Common myeloid progenitor, CD34-positive (primary cell): ENCODE measurements around the gene MBD6.

Source experiments
- CTCF ChIA-PET: fragments of 350-600 bp; sonication (Branson Sonifier 250); formaldehyde crosslinking; loops from one replicate; lab custom pipeline; 2021; ENCODE audit warnings: antibody characterized with exemption; lab: Charles Lee
- POLR2A ChIA-PET: fragments of 350-600 bp; sonication (Branson Sonifier 250); formaldehyde crosslinking; loops from one replicate; lab custom pipeline; 2021; ENCODE audit warnings: antibody characterized with exemption; lab: Charles Lee
- DNase-seq, 3 donors: peaks; one replicate each; pipeline versions ENCODE4 v3.0.0 to v3.0.0-alpha.2; 2013
- H3K27ac ChIP-seq, 2 experiments: 1 replicate in 1 of 2; 2 replicates in 1 of 2; pipeline ENCODE4 v1.7.0; 2013; ENCODE audit warnings: inconsistent platforms in 2 of 2, low read length in 2 of 2, mild to moderate bottlenecking in 2 of 2, low read depth in 1 of 2, moderate library complexity in 1 of 2; ENCODE audit not compliant: severe bottlenecking in 2 of 2, insufficient read depth in 1 of 2, poor library complexity in 1 of 2
- H3K27me3 ChIP-seq, 5 experiments: replicated peaks in 2 of 5; 1 replicate in 3 of 5; 2 replicates in 2 of 5; pipeline versions ENCODE4 v1.6.1 to v1.7.0; 2013; ENCODE audit warnings: low read length in 4 of 5, mild to moderate bottlenecking in 2 of 5, moderate library complexity in 2 of 5, inconsistent platforms in 1 of 5; ENCODE audit not compliant: insufficient read depth in 5 of 5, control insufficient read depth in 4 of 5
- H3K36me3 ChIP-seq, 4 experiments: 1 replicate in 2 of 4; 2 replicates in 2 of 4; pipeline versions ENCODE4 v1.6.1 to v1.7.0; 2013; ENCODE audit warnings: low read length in 3 of 4, control low read depth in 1 of 4, mild to moderate bottlenecking in 1 of 4; ENCODE audit not compliant: control insufficient read depth in 4 of 4, insufficient read depth in 4 of 4
- H3K4me1 ChIP-seq, 4 experiments: 1 replicate in 3 of 4; 2 replicates in 1 of 4; pipeline versions ENCODE4 v1.6.1 to v1.7.1; 2013; ENCODE audit warnings: low read length in 3 of 4, mild to moderate bottlenecking in 3 of 4, control low read depth in 1 of 4, inconsistent platforms in 1 of 4, moderate library complexity in 1 of 4; ENCODE audit not compliant: control insufficient read depth in 4 of 4, insufficient read depth in 4 of 4; ENCODE audit errors: control extremely low read depth in 1 of 4
- H3K4me3 ChIP-seq, 7 experiments: 1 replicate in 4 of 7; 2 replicates in 3 of 7; pipeline versions ENCODE4 v1.5.1 to v1.7.0; 2013; ENCODE audit warnings: mild to moderate bottlenecking in 7 of 7, low read length in 6 of 7, moderate library complexity in 6 of 7, inconsistent platforms in 2 of 7, low read depth in 2 of 7, control low read depth in 1 of 7; ENCODE audit not compliant: insufficient read depth in 4 of 7, control insufficient read depth in 1 of 7; ENCODE audit errors: extremely low read depth in 1 of 7
- H3K9me3 ChIP-seq, 5 experiments: 1 replicate in 4 of 5; 2 replicates in 1 of 5; pipeline versions ENCODE4 v1.6.1 to v1.7.1; 2013; ENCODE audit warnings: low read length in 4 of 5, mild to moderate bottlenecking in 2 of 5, inconsistent platforms in 1 of 5, low read depth in 1 of 5, moderate library complexity in 1 of 5; ENCODE audit not compliant: control insufficient read depth in 4 of 5, insufficient read depth in 2 of 5; ENCODE audit errors: control extremely low read depth in 1 of 5
- WGBS: methylation state at CpG from one replicate; pipeline ENCODE4 v1.1.5; 2013; ENCODE audit not compliant: insufficient coverage; 5-methylcytosine and 5-hydroxymethylcytosine counted together

Gene MBD6

DNA sequence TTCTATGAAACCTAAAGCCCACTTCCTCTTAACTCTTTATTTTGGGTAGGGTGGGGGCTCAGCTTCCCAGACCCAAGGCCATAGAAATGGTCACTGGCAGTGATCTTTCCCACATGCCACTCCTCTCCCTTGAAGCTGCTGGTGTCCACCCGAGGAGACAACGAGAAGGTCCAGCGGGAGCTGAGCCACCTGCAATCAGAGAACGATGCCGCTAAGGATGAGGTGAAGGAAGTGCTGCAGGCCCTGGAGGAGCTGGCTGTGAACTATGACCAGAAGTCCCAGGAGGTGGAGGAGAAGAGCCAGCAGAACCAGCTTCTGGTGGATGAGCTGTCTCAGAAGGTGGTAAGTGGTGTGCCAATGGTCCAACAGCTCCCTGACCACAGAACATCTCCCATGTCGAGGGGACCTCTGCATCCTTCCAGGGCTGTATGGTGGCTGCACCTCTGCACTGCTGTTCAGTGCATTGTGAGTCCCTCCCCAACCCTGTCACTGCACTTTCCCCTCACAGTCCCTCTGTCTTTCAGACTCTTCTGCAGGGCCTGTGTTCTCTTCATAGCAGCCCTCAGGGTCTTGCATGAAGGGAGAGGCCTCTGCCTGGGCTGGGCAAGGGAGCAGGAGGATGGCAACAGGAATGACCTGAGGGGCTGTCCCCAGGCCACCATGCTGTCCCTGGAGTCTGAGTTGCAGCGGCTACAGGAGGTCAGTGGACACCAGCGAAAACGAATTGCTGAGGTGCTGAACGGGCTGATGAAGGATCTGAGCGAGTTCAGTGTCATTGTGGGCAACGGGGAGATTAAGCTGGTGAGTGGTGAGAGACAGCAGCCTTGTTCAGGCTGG lies 49.5 kb downstream of the MBD6 start:
- H3K4me3 ChIP-seq, result no peak overlapping the region
- peaks cover 0 to 8% (median 0%) of the 10 kb centered on the region in 5 experiments for H3K27me3 ChIP-seq
- 100% methylated on average over 6 of the region's 12 CpGs for WGBS
- H3K4me1 ChIP-seq, result no peaks in the 10 kb centered on the region
- peaks cover 0 to 22% (median 5%) of the 10 kb centered on the region in 4 experiments for H3K36me3 ChIP-seq
- no peak overlapping the region for H3K27ac ChIP-seq
- POLR2A ChIA-PET, result no interaction called here
- H3K9me3 ChIP-seq, result no peaks in the 10 kb centered on the region
- no peak for DNase-seq
- CTCF ChIA-PET, result interaction anchor here (1.0 to 2.3 kb wide), 8 partner anchors 9 to 114 kb away, joined by 3 to 11 read pairs (median 3); no protein-coding TSS in a partner anchor

GRCh38 chr12:57574795-57575194 lies 52.2 kb downstream of the MBD6 start:
- DNase-seq, result no peak
- Histone ChIP-seq H3K9me3 (no peaks in the 10 kb centered on the region), H3K36me3 (peaks cover 0 to 20% (median 7%) of the 10 kb centered on the region in 4 experiments), H3K4me3 (no peak overlapping the region), H3K27me3 (peaks cover 0 to 11% (median 0%) of the 10 kb centered on the region in 5 experiments), H3K27ac (no peak overlapping the region), H3K4me1 (no peaks in the 10 kb centered on the region)
- POLR2A ChIA-PET, result no interaction called here
- CTCF ChIA-PET, result interaction anchor here (1.1 to 2.5 kb wide), 11 partner anchors 9 to 85 kb away, joined by 3 to 12 read pairs (median 3); no protein-coding TSS in a partner anchor
- WGBS, result 91% methylated on average over 7 of the region's 10 CpGs

DNA sequence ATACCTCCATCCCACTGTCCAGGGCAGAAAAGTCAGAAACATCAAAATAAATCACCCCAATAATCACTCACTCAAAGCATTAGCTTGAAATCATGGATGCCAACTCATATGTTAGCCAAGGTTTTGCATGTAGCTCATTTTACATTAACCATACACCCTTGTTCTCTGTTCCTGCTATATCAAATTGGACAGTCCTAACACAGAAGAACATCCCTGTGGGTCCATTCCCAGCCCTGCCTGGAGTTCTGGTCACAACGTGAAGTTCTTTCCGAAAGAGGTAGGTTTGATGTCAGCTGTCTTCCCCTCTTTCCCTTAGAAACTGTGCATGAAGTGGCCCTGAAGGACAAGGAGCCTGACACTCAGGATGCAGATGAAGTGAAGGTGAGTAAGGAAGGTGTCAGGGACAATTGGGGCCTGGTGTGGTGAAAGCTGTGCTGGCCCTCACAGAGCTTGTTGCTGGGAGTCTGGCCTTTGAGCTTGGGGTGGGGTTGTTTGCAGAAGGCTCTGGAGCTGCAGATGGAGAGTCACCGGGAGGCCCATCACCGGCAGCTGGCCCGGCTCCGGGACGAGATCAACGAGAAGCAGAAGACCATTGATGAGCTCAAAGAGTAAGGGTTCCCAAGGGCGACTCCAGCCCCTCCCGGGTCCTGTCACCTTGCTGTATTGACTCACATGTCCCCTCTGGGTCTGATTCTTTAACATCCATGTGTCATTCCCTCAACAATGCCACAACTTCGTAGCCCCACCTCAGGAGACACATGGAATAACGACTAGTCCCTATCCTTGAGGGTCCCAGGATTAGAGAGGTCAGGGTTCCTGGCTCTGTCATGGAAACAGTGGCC lies 53.4 kb downstream of the MBD6 start:
- ChIA-PET CTCF (interaction anchor here (0.7 to 2.5 kb wide), 17 partner anchors 8 to 117 kb away, joined by 3 to 12 read pairs (median 4); no protein-coding TSS in a partner anchor), POLR2A (no interaction called here)
- 93% methylated on average over 12 of the region's 12 CpGs for WGBS
- no peak for DNase-seq
- H3K4me1 ChIP-seq, result no peaks in the 10 kb centered on the region
- no peak overlapping the region for H3K4me3 ChIP-seq
- H3K36me3 ChIP-seq, result peaks cover 0 to 24% (median 7%) of the 10 kb centered on the region in 4 experiments
- H3K9me3 ChIP-seq, result no peaks in the 10 kb centered on the region
- peaks cover 0 to 11% (median 0%) of the 10 kb centered on the region in 5 experiments for H3K27me3 ChIP-seq
- H3K27ac ChIP-seq, result no peak overlapping the region

DNA sequence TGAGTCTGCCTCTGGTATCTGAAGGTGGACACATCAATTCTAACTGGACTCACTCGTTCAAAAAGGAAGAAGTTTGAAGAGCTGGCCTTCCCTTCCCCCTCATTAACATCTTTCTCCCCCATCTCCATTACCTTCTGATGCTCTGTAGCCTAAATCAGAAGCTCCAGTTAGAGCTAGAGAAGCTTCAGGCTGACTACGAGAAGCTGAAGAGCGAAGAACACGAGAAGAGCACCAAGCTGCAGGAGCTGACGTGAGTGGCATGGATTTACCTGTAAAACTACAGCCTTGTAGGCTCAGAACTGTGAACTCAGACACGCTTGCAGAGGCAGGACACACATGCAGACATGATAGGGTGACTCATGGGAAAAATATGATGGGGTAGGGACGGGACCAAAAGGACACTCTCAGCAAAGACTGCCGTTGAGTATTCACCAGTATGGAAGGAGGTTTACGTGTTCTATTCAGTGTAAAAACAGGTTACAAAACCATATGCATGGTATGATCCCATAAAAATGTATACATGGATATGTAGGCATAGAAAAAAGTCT lies 54.1 kb downstream of the MBD6 start:
- Histone ChIP-seq H3K9me3 (no peaks in the 10 kb centered on the region), H3K27ac (no peak overlapping the region), H3K4me3 (no peak overlapping the region), H3K4me1 (no peaks in the 10 kb centered on the region), H3K27me3 (peaks cover 0 to 11% (median 0%) of the 10 kb centered on the region in 5 experiments), H3K36me3 (peaks cover 0 to 26% (median 7%) of the 10 kb centered on the region in 4 experiments)
- no peak for DNase-seq
- ChIA-PET CTCF (interaction anchor here (1.1 to 2.5 kb wide), 6 partner anchors 9 to 118 kb away, joined by 4 to 12 read pairs (median 4); no protein-coding TSS in a partner anchor), POLR2A (interaction anchor here (0.6 kb wide), 1 partner anchor 172 kb away, joined by 3 read pairs; no protein-coding TSS in a partner anchor)
- 98% methylated on average over 7 of the region's 9 CpGs for WGBS

GRCh38 chr12:57577981-57578758 lies 55.5 kb downstream of the MBD6 start:
- Histone ChIP-seq H3K9me3 (no peaks in the 10 kb centered on the region), H3K4me1 (no peaks in the 10 kb centered on the region), H3K36me3 (peaks cover 0 to 18% (median 7%) of the 10 kb centered on the region in 4 experiments), H3K4me3 (no peak overlapping the region), H3K27ac (no peak overlapping the region), H3K27me3 (peaks cover 0 to 13% (median 0%) of the 10 kb centered on the region in 5 experiments)
- no peak for DNase-seq
- WGBS, result 95% methylated on average over 10 of the region's 12 CpGs
- ChIA-PET CTCF (interaction anchor here (1.0 kb wide), 1 partner anchor 43 kb away, joined by 3 read pairs; no protein-coding TSS in a partner anchor), POLR2A (interaction anchor here (0.6 kb wide), 1 partner anchor 25 kb away, joined by 6 read pairs; no protein-coding TSS in a partner anchor)

GRCh38 chr12:57579011-57579410 lies 56.4 kb downstream of the MBD6 start:
- DNase-seq, result no peak
- POLR2A ChIA-PET, result no interaction called here
- Histone ChIP-seq H3K4me3 (no peak overlapping the region), H3K36me3 (peaks cover 0 to 18% (median 7%) of the 10 kb centered on the region in 4 experiments), H3K4me1 (no peaks in the 10 kb centered on the region), H3K9me3 (no peaks in the 10 kb centered on the region), H3K27ac (no peak overlapping the region), H3K27me3 (peaks cover 0 to 17% (median 0%) of the 10 kb centered on the region in 5 experiments)
- WGBS, result 89% methylated on average over 2 of the region's 2 CpGs
- CTCF ChIA-PET, result interaction anchor here (1.0 to 7.7 kb wide), 2 partner anchors 13 to 44 kb away, joined by 4 to 121 read pairs; no protein-coding TSS in a partner anchor
